Embryonic facial prominence (tissue), 1 donor: Measurements from ENCODE around the gene EXOC3L4.
"Not testable (repeated sequence)": the region's sequence is repeated elsewhere in the genome, so short reads cannot be mapped to it uniquely, and the experiment has no call there.

ENCODE experiments used
- DNase-seq: peaks from one replicate; pipeline ENCODE4 v3.0.0-alpha.2; 2016; ENCODE audit errors: extremely low spot score

Gene EXOC3L4

GRCh38 chr14:103151270-103151945 is 56.9 kb downstream of the EXOC3L4 start:
- no peak for DNase-seq

- DNase-seq = no peak
Observed at GRCh38 chr14:103155010-103155409, 60.5 kb downstream of the EXOC3L4 start.

DNA sequence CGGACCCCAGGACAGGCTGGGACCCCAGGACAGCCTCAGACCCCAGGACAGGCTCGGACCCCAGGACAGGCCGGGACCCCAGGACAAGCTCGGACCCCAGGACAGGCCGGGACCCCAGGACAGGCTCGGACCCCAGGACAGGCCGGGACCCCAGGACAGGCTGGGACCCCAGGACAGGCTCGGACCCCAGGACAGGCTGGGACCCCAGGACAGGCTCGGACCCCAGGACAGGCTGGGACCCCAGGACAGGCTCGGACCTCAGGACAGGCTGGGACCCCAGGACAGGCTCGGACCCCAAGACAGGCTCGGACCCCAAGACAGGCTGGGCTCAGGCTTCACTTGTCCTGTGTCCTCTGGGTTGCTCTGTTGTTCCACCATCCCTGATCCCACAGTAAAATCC is 60.9 kb downstream of the EXOC3L4 start:
- not testable (repeated sequence) for DNase-seq

DNA sequence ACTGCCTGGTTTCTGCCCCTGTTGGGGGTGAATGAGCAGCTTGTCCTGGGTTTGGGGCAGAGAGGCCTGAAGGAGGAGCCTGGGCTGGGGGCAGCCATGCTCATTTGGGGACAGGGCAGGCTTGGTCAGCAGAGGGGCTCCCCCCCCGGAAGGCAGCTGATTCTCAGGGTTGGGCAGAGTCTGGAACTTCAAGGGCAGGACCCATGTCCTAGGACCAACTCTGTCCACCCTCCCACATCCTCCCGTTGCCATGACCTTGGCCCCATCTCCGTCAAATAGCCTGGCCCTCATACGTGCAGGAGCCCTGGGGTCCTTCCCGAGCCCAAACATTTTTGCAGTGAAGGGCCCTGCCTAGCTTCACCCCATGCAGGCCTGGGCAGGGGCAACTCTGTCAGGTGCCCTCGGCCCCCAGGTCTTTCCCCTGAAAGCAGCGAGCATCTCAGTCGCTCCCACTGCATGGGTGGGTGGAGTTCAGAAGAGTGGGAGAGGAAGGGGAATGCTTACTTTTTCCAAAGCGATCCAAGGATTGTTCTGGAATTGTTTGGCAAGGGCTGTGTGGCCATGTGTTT is 61.4 kb downstream of the EXOC3L4 start:
- no peak for DNase-seq

GRCh38 chr14:103156651-103157378 is 62.3 kb downstream of the EXOC3L4 start:
- DNase-seq = no peak

- DNase-seq = no peak
Observed at GRCh38 chr14:103157969-103158368, 63.4 kb downstream of the EXOC3L4 start.

DNA sequence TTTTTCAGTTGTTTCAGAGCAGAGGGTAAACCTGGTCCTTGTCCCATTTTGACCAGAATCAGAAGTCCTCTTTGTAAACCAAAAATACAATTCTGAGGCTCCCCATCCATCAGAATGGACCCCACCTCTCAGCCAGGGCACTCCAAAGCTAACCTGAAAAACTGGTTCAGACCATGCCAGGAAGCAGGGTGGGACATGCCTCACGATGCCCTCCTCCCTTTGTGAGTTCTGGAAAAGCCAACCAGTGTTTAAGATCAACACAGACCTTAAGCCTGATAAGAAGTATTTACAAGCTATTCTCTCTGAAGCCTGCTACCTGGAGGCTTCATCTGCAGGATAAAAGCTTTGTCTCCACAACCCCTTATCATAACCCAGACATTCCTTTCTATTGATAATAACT is 64.2 kb downstream of the EXOC3L4 start:
- DNase-seq = no peak
